DND-41 (cell line): ENCODE data around the gene PSMG4.

ENCODE experiments used
- EZH2 ChIP-seq: IDR thresholded peaks from 3 replicates; pipeline ENCODE4 v1.6.1; 2012; ENCODE audit warnings: borderline replicate concordance, low read depth, mild to moderate bottlenecking, moderate library complexity, low read length, inconsistent platforms; ENCODE audit not compliant: severe bottlenecking
- TF ChIP-seq, protein P1 (sequence below): IDR thresholded peaks from 2 replicates; pipeline ENCODE4 v1.5.1; 2012; ENCODE audit warnings: borderline replicate concordance, low read length, moderate library complexity, mild to moderate bottlenecking; ENCODE audit not compliant: poor library complexity, severe bottlenecking; ENCODE audit errors: extremely low read depth

DNA sequence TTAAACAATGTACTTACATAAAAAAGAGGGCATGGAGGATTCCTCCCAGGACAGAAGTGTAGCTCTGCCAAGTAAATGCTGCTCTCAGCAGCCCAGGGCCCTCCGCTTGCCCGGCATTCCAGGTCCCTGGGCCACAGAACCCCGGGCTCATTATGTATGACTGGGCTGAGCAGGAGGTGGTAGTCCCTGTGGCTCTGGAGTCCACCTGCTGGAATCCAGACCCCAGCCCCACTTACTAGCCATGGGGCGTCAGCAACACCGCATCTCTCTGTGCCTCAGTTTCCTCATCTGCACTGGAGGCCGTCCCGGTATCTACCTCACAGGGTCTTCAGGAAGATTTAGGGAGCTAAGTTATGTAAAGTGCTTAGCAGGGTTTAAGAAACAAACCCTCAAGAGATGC, 55.4 kb downstream of the PSMG4 start:
- TF ChIP-seq, protein P1, sequence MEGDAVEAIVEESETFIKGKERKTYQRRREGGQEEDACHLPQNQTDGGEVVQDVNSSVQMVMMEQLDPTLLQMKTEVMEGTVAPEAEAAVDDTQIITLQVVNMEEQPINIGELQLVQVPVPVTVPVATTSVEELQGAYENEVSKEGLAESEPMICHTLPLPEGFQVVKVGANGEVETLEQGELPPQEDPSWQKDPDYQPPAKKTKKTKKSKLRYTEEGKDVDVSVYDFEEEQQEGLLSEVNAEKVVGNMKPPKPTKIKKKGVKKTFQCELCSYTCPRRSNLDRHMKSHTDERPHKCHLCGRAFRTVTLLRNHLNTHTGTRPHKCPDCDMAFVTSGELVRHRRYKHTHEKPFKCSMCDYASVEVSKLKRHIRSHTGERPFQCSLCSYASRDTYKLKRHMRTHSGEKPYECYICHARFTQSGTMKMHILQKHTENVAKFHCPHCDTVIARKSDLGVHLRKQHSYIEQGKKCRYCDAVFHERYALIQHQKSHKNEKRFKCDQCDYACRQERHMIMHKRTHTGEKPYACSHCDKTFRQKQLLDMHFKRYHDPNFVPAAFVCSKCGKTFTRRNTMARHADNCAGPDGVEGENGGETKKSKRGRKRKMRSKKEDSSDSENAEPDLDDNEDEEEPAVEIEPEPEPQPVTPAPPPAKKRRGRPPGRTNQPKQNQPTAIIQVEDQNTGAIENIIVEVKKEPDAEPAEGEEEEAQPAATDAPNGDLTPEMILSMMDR, result no peak
- no peak for TF ChIP-seq EZH2
